GM12864 (cell line): ENCODE results near the gene IGSF23.
"Not testable (repeated sequence)": the region's sequence is repeated elsewhere in the genome, so short reads cannot be mapped to it uniquely, and the experiment has no call there.

Experiments used
- DNase-seq: peaks from one replicate; pipeline ENCODE4 v3.0.0-alpha.2; 2011; ENCODE audit warnings: low read depth
- H3K4me3 ChIP-seq: 2 replicates; pipeline ENCODE4 v1.5.1; 2011; ENCODE audit warnings: mild to moderate bottlenecking, low read depth, low read length, control low read depth
- CTCF ChIP-seq: IDR thresholded peaks from 2 replicates; pipeline ENCODE4 v1.5.1; 2011; ENCODE audit warnings: low read depth, mild to moderate bottlenecking, moderate library complexity, low read length, control low read depth, inconsistent platforms; ENCODE audit errors: missing control alignments

Gene IGSF23

GRCh38 chr19:44677019-44677811 lies 63.9 kb downstream of the IGSF23 start:
- no peak for DNase-seq
- H3K4me3 ChIP-seq: no peak overlapping the region
- no peak for TF ChIP-seq CTCF

- no peak for DNase-seq
- TF ChIP-seq CTCF: no peak
- no peak overlapping the region for H3K4me3 ChIP-seq
Observed at GRCh38 chr19:44680536-44680935, 67.2 kb downstream of the IGSF23 start.

GRCh38 chr19:44681992-44682790 lies 68.8 kb downstream of the IGSF23 start:
- no peak for DNase-seq
- no peak for TF ChIP-seq CTCF
- no peak overlapping the region for H3K4me3 ChIP-seq

- DNase-seq: no peak
- no peak for TF ChIP-seq CTCF
- H3K4me3 ChIP-seq: no peak overlapping the region
Observed at GRCh38 chr19:44682807-44683206, 69.4 kb downstream of the IGSF23 start.

GRCh38 chr19:44683434-44684210 lies 70.3 kb downstream of the IGSF23 start:
- no peak for DNase-seq
- H3K4me3 ChIP-seq: no peak overlapping the region
- no peak for TF ChIP-seq CTCF

GRCh38 chr19:44684396-44684795 lies 71.0 kb downstream of the IGSF23 start:
- DNase-seq, H3K4me3 ChIP-seq: not testable (repeated sequence)
